Stimulated activated memory B cell treated with anti-CD40 and anti-IgM and Interleukin-4, amounts not matched to agents 10 μg/mL and 1 μg/mL and 100 μg/mL, for 72 hours (primary cell): ENCODE results near the gene CHAMP1.

Experiments
- ATAC-seq: fragments of 150-1000 bp; cut with Tn5 transposase; 2 replicates; pipeline ENCODE4 v1.10.0; 2021
- H3K27ac Mint-ChIP-seq: one replicate; pipeline ENCODE4 v1.8.0; 2022; ENCODE audit warnings: mild to moderate bottlenecking, mixed read lengths
- H3K27me3 Mint-ChIP-seq: one replicate; pipeline ENCODE4 v1.8.0; 2022; ENCODE audit warnings: mixed read lengths
- H3K36me3 Mint-ChIP-seq: one replicate; pipeline ENCODE4 v1.8.0; 2022; ENCODE audit warnings: mixed read lengths
- H3K4me1 Mint-ChIP-seq: one replicate; pipeline ENCODE4 v1.8.0; 2022; ENCODE audit warnings: mixed read lengths
- H3K4me3 Mint-ChIP-seq: one replicate; pipeline ENCODE4 v1.8.0; 2022; ENCODE audit warnings: mild to moderate bottlenecking, moderate library complexity, mixed read lengths
- H3K9me3 Mint-ChIP-seq: one replicate; pipeline ENCODE4 v1.8.0; 2022; ENCODE audit warnings: mixed read lengths

The CHAMP1 gene

DNA sequence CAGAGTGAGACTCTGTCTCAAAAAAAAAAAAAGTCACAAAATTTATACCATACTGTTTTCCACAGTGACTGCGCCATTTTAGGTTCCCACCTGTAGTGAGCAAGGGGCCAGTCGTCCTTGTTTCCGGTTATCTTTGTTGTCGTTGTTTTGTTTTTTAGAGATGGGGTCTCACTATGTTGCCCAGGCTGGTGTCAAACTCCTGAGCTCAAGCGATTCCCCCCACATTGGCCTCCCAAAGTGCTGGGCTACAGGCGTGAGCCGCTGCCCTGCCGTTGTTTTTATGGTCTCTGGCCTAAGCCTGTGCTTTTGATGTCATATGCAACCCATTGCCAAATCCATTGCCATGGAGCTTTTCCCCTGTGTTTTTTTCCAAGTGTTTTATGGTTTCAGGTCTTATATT is 29.6 kb upstream of the CHAMP1 start:
- Mint-ChIP-seq H3K36me3 (peaks cover 54% of the 10 kb centered on the region), H3K4me3 (no peak overlapping the region), H3K9me3 (no peaks in the 10 kb centered on the region), H3K27me3 (no peaks in the 10 kb centered on the region), H3K27ac (no peak overlapping the region), H3K4me1 (peaks cover 36% of the 10 kb centered on the region)
- no peak for ATAC-seq

DNA sequence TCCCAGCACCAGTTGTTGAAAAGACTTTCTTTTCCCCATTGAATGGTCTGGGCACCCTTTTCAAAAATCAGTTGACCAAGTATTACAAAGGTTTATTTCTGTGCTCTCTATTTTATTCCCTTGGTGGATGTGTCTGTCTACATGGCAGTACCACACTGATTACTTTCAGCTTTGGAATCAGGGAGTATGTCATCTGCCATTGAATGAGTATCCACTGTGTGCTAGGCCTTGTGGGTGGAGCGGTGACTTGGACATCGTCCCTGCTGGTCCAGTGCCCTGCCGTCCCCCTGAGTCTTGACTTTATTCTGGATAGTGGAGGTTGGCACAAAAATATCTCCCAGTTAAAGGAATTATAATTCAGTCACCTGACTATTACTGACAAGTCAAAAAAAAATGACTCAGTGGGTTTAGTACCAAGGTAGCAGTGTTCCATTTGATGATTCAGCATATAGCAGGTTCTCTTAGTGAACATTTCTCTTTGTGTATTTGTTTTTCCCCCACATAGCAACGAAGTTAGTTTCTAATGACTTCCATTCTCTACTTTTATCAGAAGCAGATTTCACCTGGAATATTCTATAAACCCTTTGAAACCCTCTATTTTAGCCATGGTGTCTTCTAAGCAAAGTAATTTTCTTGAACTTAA is 29.0 kb upstream of the CHAMP1 start:
- H3K27me3 Mint-ChIP-seq, result no peaks in the 10 kb centered on the region
- H3K4me3 Mint-ChIP-seq, result no peak overlapping the region
- ATAC-seq, result no peak
- H3K36me3 Mint-ChIP-seq, result peaks cover 60% of the 10 kb centered on the region
- H3K4me1 Mint-ChIP-seq, result peaks cover 33% of the 10 kb centered on the region
- no peak overlapping the region for H3K27ac Mint-ChIP-seq
- no peaks in the 10 kb centered on the region for H3K9me3 Mint-ChIP-seq

DNA sequence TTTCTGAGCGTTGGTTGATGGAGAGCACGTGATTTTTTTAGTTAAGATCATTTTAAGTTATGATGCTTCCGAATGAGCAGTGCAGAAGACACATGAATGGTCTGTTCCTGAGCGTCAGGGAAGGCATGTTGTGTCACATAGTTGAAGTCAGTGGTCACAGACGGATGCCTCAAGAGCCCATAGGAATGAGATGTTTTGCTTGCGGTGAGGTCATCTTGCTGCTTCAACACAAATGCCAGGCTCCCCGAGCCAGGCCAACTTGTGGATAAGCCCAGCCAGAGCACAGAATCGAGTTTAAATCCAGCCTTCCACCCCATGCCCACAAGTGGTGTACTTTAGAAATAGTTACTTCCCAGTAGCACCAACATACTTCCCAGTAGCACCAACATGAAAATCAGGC is 27.5 kb upstream of the CHAMP1 start:
- Mint-ChIP-seq H3K9me3 (no peaks in the 10 kb centered on the region), H3K4me1 (peaks cover 31% of the 10 kb centered on the region), H3K27ac (no peak overlapping the region), H3K36me3 (peaks cover 70% of the 10 kb centered on the region), H3K27me3 (no peaks in the 10 kb centered on the region), H3K4me3 (no peak overlapping the region)
- ATAC-seq, result no peak

DNA sequence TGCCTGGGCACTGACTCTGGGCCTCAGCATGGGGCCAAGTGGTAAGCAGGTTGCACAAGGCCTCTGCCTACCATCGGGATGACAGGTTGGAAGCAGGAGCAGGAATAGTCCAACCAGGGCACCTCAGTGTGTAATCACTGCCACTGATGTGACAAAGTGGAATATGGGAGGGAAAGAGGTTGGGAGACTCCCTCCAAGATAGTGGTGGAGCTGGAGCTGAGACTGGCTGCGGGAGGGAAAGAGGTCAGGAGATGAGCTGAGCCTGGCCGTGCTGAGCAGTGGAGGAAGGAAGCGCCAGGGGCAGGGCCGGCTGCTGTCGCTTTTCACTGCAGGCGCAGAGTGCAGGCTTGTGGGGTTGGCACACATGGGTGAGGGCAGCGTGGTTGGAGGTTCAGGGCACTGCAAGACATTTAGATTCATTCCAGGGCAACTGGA is 26.1 kb upstream of the CHAMP1 start:
- Mint-ChIP-seq H3K4me1 (peaks cover 31% of the 10 kb centered on the region), H3K4me3 (no peak overlapping the region), H3K36me3 (peaks cover 77% of the 10 kb centered on the region), H3K27me3 (no peaks in the 10 kb centered on the region), H3K9me3 (no peaks in the 10 kb centered on the region), H3K27ac (no peak overlapping the region)
- no peak for ATAC-seq

DNA sequence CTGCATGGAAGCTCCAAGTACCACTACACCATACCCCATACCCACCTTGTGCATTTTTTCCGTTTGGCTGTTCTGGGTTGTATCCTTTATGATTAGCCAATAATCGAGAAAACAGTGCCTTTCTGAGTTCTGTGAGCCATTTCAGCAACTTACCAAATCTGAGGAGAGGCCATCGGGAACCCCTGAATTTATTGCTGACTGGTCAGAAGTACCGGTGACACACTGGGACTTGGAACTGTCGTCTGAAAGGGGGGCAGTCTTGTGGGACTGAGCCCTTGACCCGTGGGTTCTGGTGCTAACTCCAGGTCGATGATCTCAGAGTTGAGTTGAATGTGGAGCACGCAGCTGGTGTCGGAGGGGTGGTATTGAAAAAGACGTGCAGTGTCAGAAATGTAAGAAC is 17.9 kb upstream of the CHAMP1 start:
- H3K27me3 Mint-ChIP-seq, result no peaks in the 10 kb centered on the region
- peak overlapping the region; percentile 68 for H3K27ac Mint-ChIP-seq
- no peaks in the 10 kb centered on the region for H3K9me3 Mint-ChIP-seq
- ATAC-seq, result no peak
- H3K36me3 Mint-ChIP-seq, result peaks cover 43% of the 10 kb centered on the region
- peaks cover 21% of the 10 kb centered on the region for H3K4me1 Mint-ChIP-seq
- peak overlapping the region; percentile 29 for H3K4me3 Mint-ChIP-seq

DNA sequence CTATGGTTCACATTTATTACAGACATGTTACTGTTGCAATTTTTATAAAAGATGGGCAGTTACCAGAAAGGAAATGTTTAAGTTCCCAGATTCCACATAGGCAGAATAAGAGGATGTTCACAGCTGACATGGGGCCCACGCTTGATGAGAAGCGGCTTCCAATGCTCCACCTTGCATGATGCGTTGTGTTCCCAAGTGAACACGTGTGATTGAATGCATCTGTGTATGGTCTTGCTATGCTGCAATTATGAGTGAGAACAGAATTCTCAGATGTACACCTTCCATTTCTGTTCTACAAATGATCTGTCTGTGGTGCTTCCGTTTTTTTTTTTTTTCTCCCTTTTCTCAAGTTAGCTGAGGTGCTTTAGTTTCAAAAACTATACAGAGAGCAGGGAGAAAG is 17.4 kb upstream of the CHAMP1 start:
- H3K36me3 Mint-ChIP-seq, result peaks cover 43% of the 10 kb centered on the region
- no peak overlapping the region for H3K4me3 Mint-ChIP-seq
- peaks cover 21% of the 10 kb centered on the region for H3K4me1 Mint-ChIP-seq
- ATAC-seq, result no peak
- H3K9me3 Mint-ChIP-seq, result no peaks in the 10 kb centered on the region
- H3K27me3 Mint-ChIP-seq, result no peaks in the 10 kb centered on the region
- H3K27ac Mint-ChIP-seq, result peak overlapping the region; percentile 68

DNA sequence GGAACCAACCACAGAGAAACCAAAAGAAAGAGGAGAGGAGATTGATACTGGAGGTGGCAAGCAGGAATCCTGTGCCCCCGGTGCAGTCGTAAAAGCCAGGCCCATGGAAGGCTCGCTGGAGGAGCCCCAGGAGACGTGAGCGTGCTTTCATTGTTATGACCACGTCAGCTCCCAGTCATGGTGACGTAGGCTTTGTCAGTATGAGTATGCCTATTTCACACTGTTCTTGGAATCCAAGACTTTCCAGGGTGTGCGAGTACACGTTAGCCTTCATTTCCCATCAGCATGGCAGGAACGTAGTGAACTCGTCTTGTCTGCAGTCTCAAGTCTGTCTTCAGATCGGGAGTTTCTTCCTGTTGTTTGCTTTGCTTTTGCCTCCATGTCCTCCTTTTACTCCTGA is 15.4 kb upstream of the CHAMP1 start:
- H3K27me3 Mint-ChIP-seq, result no peaks in the 10 kb centered on the region
- H3K4me1 Mint-ChIP-seq, result peaks cover 21% of the 10 kb centered on the region
- H3K36me3 Mint-ChIP-seq, result peaks cover 45% of the 10 kb centered on the region
- H3K4me3 Mint-ChIP-seq, result no peak overlapping the region
- H3K9me3 Mint-ChIP-seq, result no peaks in the 10 kb centered on the region
- no peak for ATAC-seq
- peak overlapping the region; percentile 12 for H3K27ac Mint-ChIP-seq

DNA sequence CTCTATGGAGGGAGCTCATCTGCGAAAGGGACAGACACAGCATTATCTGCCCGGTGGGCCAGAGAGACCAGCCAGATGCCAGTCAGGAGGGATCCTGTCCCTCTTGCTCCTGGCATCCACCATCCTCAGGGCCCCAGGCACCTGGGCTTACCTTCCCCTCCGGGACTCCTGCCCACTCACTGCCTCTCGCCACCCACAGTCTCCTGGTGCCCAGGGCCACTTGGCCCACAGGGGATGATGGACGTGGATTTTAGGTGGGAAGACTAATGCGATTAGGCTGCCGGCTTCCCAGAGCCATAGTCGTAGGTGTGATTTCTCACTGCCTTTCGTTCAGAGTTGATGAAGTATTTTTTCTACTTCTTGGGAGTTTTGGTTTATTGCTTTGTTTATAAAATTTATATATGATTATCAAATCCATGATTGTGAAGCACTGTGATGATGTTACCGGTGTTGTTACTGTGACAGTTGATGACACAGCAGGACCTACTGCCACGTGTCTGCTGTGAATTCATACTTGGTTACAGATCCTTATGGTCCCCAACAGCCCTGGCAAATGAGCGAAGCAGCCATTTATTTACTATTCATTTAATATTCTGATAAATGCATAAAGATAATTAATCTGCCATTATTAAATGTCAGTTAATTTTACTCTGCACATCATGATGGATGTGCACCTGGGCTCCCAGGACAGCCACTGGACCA is 14.5 kb upstream of the CHAMP1 start:
- Mint-ChIP-seq H3K27me3 (no peaks in the 10 kb centered on the region), H3K36me3 (peaks cover 47% of the 10 kb centered on the region), H3K4me1 (peaks cover 21% of the 10 kb centered on the region), H3K4me3 (no peak overlapping the region), H3K27ac (peak overlapping the region; percentile 12), H3K9me3 (no peaks in the 10 kb centered on the region)
- no peak for ATAC-seq

DNA sequence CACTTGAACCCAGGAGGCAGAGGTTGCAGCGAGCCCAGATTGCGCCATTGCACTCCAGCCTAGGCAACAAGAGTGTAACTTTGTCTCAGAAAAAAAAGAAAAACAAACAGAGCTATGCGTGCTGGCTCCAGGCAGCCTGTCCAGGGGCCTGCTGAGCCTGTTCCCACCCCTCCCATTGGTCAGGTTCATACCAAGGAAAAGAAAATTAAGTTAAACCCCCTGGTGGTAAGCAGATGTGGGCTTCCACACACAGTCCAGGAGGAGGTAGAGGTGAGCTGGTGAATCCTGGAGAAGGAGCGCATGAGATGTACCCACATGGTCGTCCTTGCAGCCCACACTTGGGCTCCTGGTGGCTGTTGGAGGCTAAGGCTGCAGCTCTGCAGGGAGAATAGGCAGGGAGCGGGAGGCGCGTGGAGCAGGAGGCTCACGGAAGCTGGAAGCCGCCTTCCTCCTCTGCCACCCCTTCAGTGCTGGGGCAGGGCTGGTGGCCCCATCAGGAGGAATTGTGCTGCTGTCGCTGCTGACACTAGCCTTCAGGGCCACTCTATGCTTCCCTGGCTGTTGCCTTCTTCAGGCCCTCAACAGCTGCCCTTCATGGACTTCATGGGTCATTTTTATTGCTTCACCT is 10.5 kb upstream of the CHAMP1 start:
- Mint-ChIP-seq H3K36me3 (peaks cover 52% of the 10 kb centered on the region), H3K4me1 (no peaks in the 10 kb centered on the region), H3K27me3 (no peaks in the 10 kb centered on the region), H3K27ac (no peak overlapping the region), H3K9me3 (no peaks in the 10 kb centered on the region), H3K4me3 (no peak overlapping the region)
- ATAC-seq, result no peak

DNA sequence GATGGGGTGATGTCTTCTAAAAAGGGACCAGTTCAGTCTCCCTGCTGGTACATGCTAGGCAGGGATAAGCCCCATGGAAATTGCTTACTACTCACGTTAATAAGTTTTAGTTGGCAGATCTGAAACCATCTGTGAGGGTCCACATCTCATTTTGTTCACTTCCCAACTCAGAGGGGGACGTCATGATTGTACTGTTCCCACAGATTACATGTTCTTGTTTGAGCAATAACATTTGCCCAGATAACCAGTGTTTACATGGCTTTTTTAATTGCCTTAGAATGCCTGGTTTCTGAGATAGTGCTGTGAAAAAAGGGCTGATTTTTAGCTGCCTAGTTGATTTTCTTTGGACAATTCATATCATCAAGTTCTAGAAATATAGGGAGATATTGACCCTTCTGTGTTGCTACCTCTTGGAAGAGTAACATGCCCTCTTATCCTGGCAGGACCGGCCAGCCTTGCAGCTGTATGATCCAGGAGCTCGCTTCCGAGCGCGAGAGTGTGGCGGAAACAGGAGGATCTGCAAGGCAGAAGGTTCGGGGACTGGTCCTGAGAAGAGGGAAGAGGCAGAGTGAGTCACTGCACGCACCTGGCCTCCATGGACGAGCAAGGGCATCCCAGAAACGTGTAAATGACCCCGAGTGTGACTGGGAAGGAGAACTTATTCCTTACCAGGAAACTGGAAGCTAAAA is 9.8 kb upstream of the CHAMP1 start:
- no peak overlapping the region for H3K27ac Mint-ChIP-seq
- no peak overlapping the region for H3K4me3 Mint-ChIP-seq
- H3K9me3 Mint-ChIP-seq, result no peaks in the 10 kb centered on the region
- H3K36me3 Mint-ChIP-seq, result peaks cover 45% of the 10 kb centered on the region
- H3K27me3 Mint-ChIP-seq, result no peaks in the 10 kb centered on the region
- ATAC-seq, result no peak
- H3K4me1 Mint-ChIP-seq, result no peaks in the 10 kb centered on the region

DNA sequence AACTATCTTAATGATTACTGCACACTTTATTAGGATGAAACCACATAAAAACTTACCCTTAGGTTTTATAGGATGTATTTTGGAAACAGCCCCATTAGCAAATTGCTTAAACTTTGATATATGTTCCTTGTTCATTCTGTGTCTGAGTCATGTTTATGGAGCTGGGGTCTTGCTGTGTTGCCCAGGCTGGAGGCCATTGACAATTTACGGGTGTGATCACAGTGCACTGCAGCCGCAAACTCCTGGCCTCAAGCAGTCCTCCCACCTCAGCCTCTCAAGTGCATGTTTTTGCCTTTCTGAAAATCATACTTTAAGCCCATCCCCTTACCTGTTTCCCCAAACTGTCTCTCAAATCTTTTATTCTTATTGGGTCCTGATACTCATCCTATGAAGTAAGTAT is 5.2 kb upstream of the CHAMP1 start:
- H3K4me1 Mint-ChIP-seq, result peaks cover 16% of the 10 kb centered on the region
- H3K9me3 Mint-ChIP-seq, result no peaks in the 10 kb centered on the region
- H3K27me3 Mint-ChIP-seq, result no peaks in the 10 kb centered on the region
- no peak overlapping the region for H3K27ac Mint-ChIP-seq
- H3K36me3 Mint-ChIP-seq, result peaks cover 20% of the 10 kb centered on the region
- no peak overlapping the region for H3K4me3 Mint-ChIP-seq
- ATAC-seq, result no peak

DNA sequence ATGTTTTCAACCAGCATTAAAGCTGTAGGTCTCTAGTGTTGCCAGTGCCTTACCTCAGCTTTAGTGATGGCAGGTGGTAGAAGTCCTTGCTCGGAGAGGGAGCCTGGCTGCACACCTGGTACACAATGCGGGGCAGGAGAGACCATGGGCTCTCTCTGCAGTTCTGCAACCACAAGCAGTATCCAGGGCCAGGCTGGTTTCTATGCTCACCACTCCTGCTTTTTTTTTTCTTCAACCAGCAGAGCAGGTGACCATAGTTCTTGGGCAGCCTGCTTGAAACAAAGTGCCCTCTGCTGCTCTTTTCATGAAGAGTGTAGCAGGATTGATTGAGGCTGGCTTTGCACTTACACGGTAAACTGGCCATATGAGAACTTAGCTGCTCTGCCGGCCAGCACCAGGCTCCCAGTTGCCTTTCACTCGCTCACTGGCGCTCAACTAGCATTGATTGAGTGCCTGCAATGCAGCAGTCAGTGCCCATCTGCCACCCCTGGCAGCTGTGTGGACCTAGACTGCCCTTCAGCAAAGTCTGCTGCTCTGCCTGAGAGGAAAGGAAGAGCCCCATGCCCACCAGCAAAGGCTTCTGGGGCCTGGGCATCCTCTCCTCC is 4.4 kb upstream of the CHAMP1 start:
- Mint-ChIP-seq H3K4me1 (peaks cover 19% of the 10 kb centered on the region), H3K9me3 (no peaks in the 10 kb centered on the region), H3K27ac (no peak overlapping the region), H3K4me3 (no peak overlapping the region), H3K36me3 (peaks cover 15% of the 10 kb centered on the region), H3K27me3 (no peaks in the 10 kb centered on the region)
- ATAC-seq, result no peak

DNA sequence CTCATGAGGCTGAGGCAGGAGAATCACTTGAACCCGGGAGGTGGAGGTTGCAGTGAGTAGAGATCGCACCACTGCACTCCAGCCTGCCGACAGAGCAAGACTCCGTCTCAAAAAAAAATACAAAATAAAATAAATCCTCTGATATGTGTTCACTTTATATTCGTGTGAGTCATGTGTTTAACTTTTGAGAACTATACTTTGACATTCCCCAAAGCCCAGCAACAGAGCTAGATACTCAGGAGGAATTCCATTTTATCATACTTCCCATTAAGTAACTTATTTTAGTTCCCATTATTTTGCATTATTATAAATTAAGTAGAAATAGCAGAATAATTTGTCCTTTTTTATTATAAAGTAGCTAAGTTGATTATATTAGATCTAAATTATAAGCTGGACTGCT is 3.3 kb upstream of the CHAMP1 start:
- H3K9me3 Mint-ChIP-seq, result no peaks in the 10 kb centered on the region
- H3K27ac Mint-ChIP-seq, result no peak overlapping the region
- H3K4me3 Mint-ChIP-seq, result no peak overlapping the region
- no peaks in the 10 kb centered on the region for H3K27me3 Mint-ChIP-seq
- peaks cover 13% of the 10 kb centered on the region for H3K36me3 Mint-ChIP-seq
- peaks cover 27% of the 10 kb centered on the region for H3K4me1 Mint-ChIP-seq
- ATAC-seq, result no peak

DNA sequence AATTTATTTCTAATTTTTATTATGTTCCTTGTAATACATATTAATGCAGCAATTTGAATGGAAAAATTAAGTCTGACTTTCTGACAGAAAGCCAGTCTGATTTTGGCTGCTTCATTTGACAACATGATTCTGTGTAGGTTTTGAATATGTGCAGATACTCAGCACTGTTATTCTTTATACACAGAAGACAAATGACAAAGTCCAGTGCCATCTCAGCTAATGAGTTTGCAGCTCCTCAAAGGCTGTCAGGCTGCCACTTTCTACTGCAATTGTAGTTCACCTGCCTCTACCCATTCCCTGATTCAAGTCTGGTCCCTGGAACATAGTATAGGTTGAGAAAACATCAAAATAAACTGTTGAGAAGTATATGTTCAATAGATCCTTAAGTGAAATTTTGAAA is 2.9 kb upstream of the CHAMP1 start:
- Mint-ChIP-seq H3K27ac (no peak overlapping the region), H3K9me3 (no peaks in the 10 kb centered on the region), H3K4me1 (peaks cover 27% of the 10 kb centered on the region), H3K27me3 (no peaks in the 10 kb centered on the region), H3K4me3 (no peak overlapping the region), H3K36me3 (peaks cover 9% of the 10 kb centered on the region)
- ATAC-seq, result no peak

DNA sequence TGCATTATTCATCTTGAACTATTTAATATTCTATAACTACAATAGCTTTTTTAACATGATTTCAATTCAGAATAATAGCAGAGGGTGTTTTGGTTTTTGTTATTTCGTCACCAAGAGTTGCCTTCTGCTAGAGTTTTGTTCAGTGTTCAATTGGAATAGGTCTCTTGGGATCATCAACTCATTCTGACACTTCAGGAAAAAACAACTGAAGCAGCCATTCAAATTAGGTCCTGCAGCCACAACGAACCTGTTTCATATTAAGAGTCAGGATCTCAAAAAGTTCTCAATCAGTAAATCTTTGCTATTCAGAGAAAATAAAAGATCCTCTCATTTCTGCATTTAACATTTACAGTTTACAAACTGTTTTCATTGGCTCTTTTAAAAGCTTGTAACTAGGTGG is 2.4 kb upstream of the CHAMP1 start:
- H3K27me3 Mint-ChIP-seq, result no peaks in the 10 kb centered on the region

More for the DNA sequence above, 2.4 kb upstream of the CHAMP1 start:
- H3K4me3 Mint-ChIP-seq, result no peak overlapping the region
- no peak overlapping the region for H3K27ac Mint-ChIP-seq
- peaks cover 32% of the 10 kb centered on the region for H3K4me1 Mint-ChIP-seq
- H3K9me3 Mint-ChIP-seq, result no peaks in the 10 kb centered on the region
- peaks cover 8% of the 10 kb centered on the region for H3K36me3 Mint-ChIP-seq
- ATAC-seq, result no peak
